ENCODE results near the gene ST8SIA6.
"Not testable (repeated sequence)": the region's sequence is repeated elsewhere in the genome, so short reads cannot be mapped to it uniquely, and the experiment has no call there.

The ST8SIA6 gene, protein sequence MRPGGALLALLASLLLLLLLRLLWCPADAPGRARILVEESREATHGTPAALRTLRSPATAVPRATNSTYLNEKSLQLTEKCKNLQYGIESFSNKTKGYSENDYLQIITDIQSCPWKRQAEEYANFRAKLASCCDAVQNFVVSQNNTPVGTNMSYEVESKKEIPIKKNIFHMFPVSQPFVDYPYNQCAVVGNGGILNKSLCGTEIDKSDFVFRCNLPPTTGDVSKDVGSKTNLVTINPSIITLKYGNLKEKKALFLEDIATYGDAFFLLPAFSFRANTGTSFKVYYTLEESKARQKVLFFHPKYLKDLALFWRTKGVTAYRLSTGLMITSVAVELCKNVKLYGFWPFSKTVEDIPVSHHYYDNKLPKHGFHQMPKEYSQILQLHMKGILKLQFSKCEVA

DNA sequence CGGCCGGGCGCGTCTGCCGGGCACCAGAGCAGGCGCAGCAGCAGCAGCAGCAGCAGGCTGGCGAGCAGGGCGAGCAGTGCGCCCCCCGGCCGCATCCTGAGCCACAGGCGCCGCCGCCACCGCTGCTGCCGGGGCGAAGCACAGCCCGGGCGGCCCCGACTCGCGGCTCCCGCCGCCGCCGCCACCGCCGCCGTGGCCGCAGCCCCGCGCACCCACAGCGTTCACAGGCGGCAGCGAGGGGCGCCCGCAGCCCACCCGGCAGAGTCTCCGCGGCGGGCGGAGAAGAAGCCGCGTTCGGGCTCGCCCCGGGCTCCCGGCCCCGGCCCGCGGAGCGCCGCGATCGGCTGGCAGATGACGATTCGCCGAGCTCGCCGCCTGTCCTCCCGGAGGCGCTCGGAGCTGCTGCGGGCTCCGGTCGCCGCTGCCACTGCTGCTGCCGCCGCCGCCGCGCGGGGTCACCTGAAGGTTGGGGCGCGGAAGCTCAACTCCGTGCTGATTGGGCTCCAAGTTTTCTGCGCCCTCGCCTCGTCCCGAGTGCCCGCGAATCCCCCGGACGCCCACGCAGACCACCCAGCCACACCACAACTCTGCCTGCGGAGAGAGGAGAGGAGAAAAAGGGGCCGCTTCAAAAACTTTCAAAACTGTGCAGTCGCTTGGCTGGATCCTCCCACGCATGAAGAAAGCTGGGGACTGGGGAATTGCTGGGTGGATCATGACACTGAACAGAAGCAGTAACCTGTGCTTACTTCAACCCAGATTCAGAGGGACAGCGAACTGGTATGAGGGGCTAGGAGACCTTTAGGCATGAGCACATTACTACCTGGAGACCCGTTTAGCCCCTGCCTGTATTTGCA, at the start of gene ST8SIA6:
TSS of gene ST8SIA6 (minus strand) at position 435 of the 854 bp plus-strand sequence. CDS start at position 95, 340 bp downstream.
- Mint-ChIP-seq H3K4me1 (ENCODE audit: low read depth) (peaks cover 10% of the 10 kb centered on the region), H3K27ac (peak within 1 kb of the TSS; percentile 43), H3K27me3 (ENCODE audit: low read depth) (peaks cover 74% of the 10 kb centered on the region), H3K4me3 (peak within 1 kb of the TSS; percentile 85), H3K36me3 (ENCODE audit: low read depth) (peaks cover 6% of the 10 kb centered on the region), H3K9me3 (peaks cover 4% of the 10 kb centered on the region)
- peak; percentile 36 for DNase-seq (ENCODE audit: low spot score)

- H3K27ac Mint-ChIP-seq: no peak overlapping the region
- H3K27me3 Mint-ChIP-seq (ENCODE audit: low read depth): no peaks in the 10 kb centered on the region
- no peak overlapping the region for H3K4me3 Mint-ChIP-seq
- H3K36me3 Mint-ChIP-seq (ENCODE audit: low read depth): peaks cover 3% of the 10 kb centered on the region
- peaks cover 18% of the 10 kb centered on the region for H3K4me1 Mint-ChIP-seq (ENCODE audit: low read depth)
- no peak for DNase-seq (ENCODE audit: low spot score)
- H3K9me3 Mint-ChIP-seq: peaks cover 9% of the 10 kb centered on the region
Measured at GRCh38 chr10:17503795-17504194, 49.4 kb upstream of the ST8SIA6 start.

DNA sequence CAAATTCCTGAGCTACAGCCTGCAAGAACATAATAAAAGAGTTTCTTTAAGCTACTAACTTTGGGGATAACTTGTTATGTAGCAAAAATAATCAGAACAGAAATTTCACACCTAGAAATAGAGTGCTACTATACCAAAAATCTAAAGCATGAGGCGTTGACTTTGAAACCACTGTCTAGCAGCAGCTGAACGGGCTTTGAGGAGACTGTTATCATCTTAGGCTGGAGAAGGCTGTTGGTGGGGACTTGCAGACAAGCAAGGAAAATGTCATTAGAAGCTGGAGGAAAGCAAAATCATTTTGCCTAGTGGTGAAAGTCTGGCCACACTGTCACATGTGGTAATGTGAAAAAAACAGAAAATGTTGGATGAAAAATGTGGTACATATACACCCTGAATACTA, 48.4 kb upstream of the ST8SIA6 start:
- no peak overlapping the region for H3K4me3 Mint-ChIP-seq
- DNase-seq (ENCODE audit: low spot score): no peak
- no peaks in the 10 kb centered on the region for H3K36me3 Mint-ChIP-seq (ENCODE audit: low read depth)
- H3K27me3 Mint-ChIP-seq (ENCODE audit: low read depth): no peaks in the 10 kb centered on the region
- peaks cover 14% of the 10 kb centered on the region for H3K4me1 Mint-ChIP-seq (ENCODE audit: low read depth)
- H3K27ac Mint-ChIP-seq: no peak overlapping the region
- H3K9me3 Mint-ChIP-seq: peaks cover 2% of the 10 kb centered on the region

GRCh38 chr10:17499014-17499413, 44.6 kb upstream of the ST8SIA6 start:
- DNase-seq (ENCODE audit: low spot score); H3K4me1 Mint-ChIP-seq (ENCODE audit: low read depth); H3K36me3 Mint-ChIP-seq (ENCODE audit: low read depth); H3K9me3 Mint-ChIP-seq; H3K27ac Mint-ChIP-seq; H3K4me3 Mint-ChIP-seq: not testable (repeated sequence)
- peaks cover 10% of the 10 kb centered on the region for H3K27me3 Mint-ChIP-seq (ENCODE audit: low read depth)

DNA sequence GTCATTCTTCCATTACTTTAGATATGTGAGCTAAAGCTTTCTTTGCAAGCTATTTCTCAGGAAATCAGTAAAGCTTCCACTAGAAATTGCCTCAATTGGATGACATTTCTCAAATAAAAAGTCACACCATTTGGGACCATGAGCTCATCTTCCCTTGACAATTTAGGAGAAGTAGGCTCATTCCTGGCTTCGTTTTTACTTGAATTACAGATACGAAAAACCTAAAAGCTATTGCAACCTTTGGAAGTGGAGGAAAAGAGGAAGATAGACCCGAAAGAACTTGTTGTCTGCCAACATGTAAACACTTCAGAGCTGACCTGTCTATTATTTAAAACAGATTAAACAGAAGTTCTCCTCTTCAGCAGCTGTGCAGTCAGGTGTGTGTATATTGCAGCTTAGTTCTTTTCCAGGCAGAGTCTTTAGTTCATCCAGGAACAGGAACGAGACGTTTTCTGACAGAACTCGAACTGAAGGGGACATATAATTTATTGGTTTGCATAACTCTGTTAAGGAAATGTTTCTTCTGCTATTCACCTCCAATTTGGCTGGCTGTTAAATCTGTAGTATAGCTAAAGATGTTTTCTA, 43.1 kb upstream of the ST8SIA6 start:
- H3K27me3 Mint-ChIP-seq (ENCODE audit: low read depth): peaks cover 10% of the 10 kb centered on the region
- no peak overlapping the region for H3K27ac Mint-ChIP-seq
- H3K4me1 Mint-ChIP-seq (ENCODE audit: low read depth): no peaks in the 10 kb centered on the region
- no peak for DNase-seq (ENCODE audit: low spot score)
- no peaks in the 10 kb centered on the region for H3K36me3 Mint-ChIP-seq (ENCODE audit: low read depth)
- no peak overlapping the region for H3K4me3 Mint-ChIP-seq
- H3K9me3 Mint-ChIP-seq: no peaks in the 10 kb centered on the region

DNA sequence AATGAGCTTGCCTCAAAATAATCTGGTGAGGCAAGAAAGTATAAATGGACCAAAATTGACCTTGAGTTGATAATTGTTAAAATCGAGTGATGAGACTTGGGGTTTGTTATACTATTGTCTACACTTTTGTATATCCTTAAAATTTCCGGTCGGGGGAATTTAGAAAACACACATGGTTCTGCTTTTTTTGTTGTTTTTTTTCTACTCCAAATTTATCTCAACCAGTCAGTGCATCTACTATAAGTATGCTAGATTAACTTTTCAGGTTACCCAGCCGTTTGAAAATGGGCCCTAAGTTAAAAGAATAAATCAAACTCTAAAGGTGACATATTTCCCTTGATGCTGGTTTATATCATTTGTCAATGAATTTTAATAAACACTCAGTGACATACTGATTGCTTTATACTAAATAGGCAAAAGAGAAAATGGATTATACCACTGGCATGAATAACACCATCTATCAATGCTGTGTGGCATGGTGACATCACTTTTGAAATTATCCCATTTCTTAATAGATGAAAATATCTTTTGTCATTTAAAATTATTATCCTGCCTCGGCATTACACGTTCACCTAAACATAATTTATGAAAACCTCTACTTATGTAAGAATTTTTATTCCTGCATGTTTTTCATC, 40.3 kb upstream of the ST8SIA6 start:
- Mint-ChIP-seq H3K27me3 (ENCODE audit: low read depth) (peaks cover 10% of the 10 kb centered on the region), H3K4me3 (no peak overlapping the region), H3K36me3 (ENCODE audit: low read depth) (no peaks in the 10 kb centered on the region), H3K4me1 (ENCODE audit: low read depth) (no peaks in the 10 kb centered on the region), H3K27ac (no peak overlapping the region), H3K9me3 (no peaks in the 10 kb centered on the region)
- no peak for DNase-seq (ENCODE audit: low spot score)

GRCh38 chr10:17488848-17489247, 34.5 kb upstream of the ST8SIA6 start:
- H3K27me3 Mint-ChIP-seq (ENCODE audit: low read depth): no peaks in the 10 kb centered on the region
- no peaks in the 10 kb centered on the region for H3K9me3 Mint-ChIP-seq
- no peak overlapping the region for H3K27ac Mint-ChIP-seq
- H3K4me3 Mint-ChIP-seq: no peak overlapping the region
- no peaks in the 10 kb centered on the region for H3K4me1 Mint-ChIP-seq (ENCODE audit: low read depth)
- no peaks in the 10 kb centered on the region for H3K36me3 Mint-ChIP-seq (ENCODE audit: low read depth)
- DNase-seq (ENCODE audit: low spot score): no peak

DNA sequence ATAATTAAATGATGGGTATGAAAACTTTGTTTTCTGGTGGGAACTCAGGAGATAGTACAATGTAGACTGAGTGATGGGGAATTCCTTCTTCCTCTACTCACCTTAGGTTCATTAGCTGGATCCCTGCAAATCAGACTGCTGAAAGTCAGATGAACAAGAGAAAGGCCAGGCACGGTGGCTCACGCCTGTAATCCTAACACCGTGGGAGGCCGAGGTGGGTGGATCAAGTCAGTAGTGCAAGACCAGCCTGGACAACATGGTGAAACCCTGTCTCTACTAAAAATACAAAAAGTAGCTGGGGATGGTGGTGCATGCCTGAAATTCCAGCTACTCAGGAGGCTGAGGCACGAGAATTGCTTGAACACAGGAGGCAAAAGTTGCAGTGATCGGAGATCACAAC, 28.7 kb upstream of the ST8SIA6 start:
- DNase-seq (ENCODE audit: low spot score): no peak
- Mint-ChIP-seq H3K9me3 (no peaks in the 10 kb centered on the region), H3K27me3 (ENCODE audit: low read depth) (peaks cover 2% of the 10 kb centered on the region), H3K4me1 (ENCODE audit: low read depth) (no peaks in the 10 kb centered on the region), H3K4me3 (no peak overlapping the region), H3K27ac (no peak overlapping the region), H3K36me3 (ENCODE audit: low read depth) (no peaks in the 10 kb centered on the region)

DNA sequence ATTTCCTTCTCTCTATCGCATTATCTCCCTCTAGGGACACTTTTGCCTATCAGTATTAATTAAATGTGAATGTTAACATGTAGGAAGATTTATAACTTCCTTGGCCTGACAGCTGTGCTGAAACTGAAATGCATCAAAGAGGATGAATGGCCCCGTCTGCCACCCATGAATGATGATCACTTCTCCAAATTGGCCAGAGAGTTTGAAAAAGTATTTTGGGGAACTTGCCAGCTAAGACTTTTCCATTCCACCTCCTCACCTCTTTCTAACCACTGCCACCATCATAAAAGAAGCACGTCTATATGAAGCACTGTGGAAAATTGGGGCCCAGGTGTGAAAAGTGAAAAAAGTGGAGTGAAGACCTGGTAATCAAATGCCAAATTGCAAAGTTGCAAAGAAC, 25.4 kb upstream of the ST8SIA6 start:
- H3K27ac Mint-ChIP-seq: no peak overlapping the region
- peaks cover 8% of the 10 kb centered on the region for H3K27me3 Mint-ChIP-seq (ENCODE audit: low read depth)
- no peak overlapping the region for H3K4me3 Mint-ChIP-seq
- H3K9me3 Mint-ChIP-seq: no peaks in the 10 kb centered on the region
- no peaks in the 10 kb centered on the region for H3K36me3 Mint-ChIP-seq (ENCODE audit: low read depth)
- no peak for DNase-seq (ENCODE audit: low spot score)
- H3K4me1 Mint-ChIP-seq (ENCODE audit: low read depth): no peaks in the 10 kb centered on the region

- Mint-ChIP-seq H3K27me3 (ENCODE audit: low read depth) (peaks cover 12% of the 10 kb centered on the region), H3K36me3 (ENCODE audit: low read depth) (no peaks in the 10 kb centered on the region), H3K4me1 (ENCODE audit: low read depth) (no peaks in the 10 kb centered on the region), H3K4me3 (no peak overlapping the region), H3K9me3 (no peaks in the 10 kb centered on the region), H3K27ac (no peak overlapping the region)
- no peak for DNase-seq (ENCODE audit: low spot score)
Measured at GRCh38 chr10:17479015-17479615, 24.7 kb upstream of the ST8SIA6 start.

- H3K27me3 Mint-ChIP-seq (ENCODE audit: low read depth): peaks cover 19% of the 10 kb centered on the region
- no peaks in the 10 kb centered on the region for H3K9me3 Mint-ChIP-seq
- no peaks in the 10 kb centered on the region for H3K36me3 Mint-ChIP-seq (ENCODE audit: low read depth)
- DNase-seq (ENCODE audit: low spot score): no peak
- H3K27ac Mint-ChIP-seq: no peak overlapping the region
- peaks cover 7% of the 10 kb centered on the region for H3K4me1 Mint-ChIP-seq (ENCODE audit: low read depth)
- H3K4me3 Mint-ChIP-seq: no peak overlapping the region
Measured at GRCh38 chr10:17476073-17476472, 21.7 kb upstream of the ST8SIA6 start.

- H3K9me3 Mint-ChIP-seq: no peaks in the 10 kb centered on the region
- no peak for DNase-seq (ENCODE audit: low spot score)
- peaks cover 7% of the 10 kb centered on the region for H3K4me1 Mint-ChIP-seq (ENCODE audit: low read depth)
- no peak overlapping the region for H3K27ac Mint-ChIP-seq
- H3K36me3 Mint-ChIP-seq (ENCODE audit: low read depth): no peaks in the 10 kb centered on the region
- no peak overlapping the region for H3K4me3 Mint-ChIP-seq
- H3K27me3 Mint-ChIP-seq (ENCODE audit: low read depth): peaks cover 17% of the 10 kb centered on the region
Measured at GRCh38 chr10:17475661-17476060, 21.3 kb upstream of the ST8SIA6 start.

DNA sequence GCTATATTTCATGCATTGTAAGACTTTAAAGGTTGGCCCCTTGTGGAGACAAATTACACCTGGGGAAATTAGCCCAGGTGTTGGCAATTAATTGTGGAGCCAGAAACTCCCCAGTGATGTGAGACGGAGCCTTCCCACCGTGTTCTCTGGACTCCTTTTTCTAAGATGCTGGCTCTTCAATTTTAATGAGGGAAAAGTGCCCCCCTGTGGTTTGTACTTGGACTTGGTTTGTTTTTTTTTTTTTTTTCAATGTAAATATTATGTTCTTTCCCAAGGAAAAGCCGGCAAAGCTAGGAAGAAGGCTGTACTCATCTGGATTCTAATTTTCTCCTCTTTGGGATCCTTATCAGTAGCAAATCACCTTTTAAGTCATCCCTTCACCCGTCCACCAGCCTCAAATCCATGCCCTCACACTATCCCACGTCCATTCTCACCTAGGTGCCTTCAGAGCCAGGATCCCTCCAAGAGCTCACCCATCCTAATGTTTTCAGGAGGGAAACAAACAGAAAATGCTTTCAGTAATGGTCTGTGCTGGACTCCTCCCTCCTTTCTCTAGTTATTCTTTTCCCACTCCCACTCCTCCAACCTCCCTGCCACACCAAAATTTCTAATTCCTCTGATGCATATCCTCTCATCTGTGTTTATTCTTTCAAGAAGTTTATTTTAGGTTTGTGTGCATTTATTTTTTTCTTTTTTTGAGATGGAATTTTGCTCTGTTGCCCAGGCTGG, 20.4 kb upstream of the ST8SIA6 start:
- H3K36me3 Mint-ChIP-seq (ENCODE audit: low read depth): no peaks in the 10 kb centered on the region
- no peak for DNase-seq (ENCODE audit: low spot score)
- peaks cover 22% of the 10 kb centered on the region for H3K27me3 Mint-ChIP-seq (ENCODE audit: low read depth)
- no peak overlapping the region for H3K4me3 Mint-ChIP-seq
- H3K4me1 Mint-ChIP-seq (ENCODE audit: low read depth): peaks cover 7% of the 10 kb centered on the region
- peaks cover 4% of the 10 kb centered on the region for H3K9me3 Mint-ChIP-seq
- no peak overlapping the region for H3K27ac Mint-ChIP-seq

Data from T-helper 2 cell treated with Interferon-gamma antibody and Interleukin-4, amounts not matched to agents 5 μg/mL and 100 μg/mL, for 36 hours (primary cell).